H1 (cell line): ENCODE data around the gene CA10. TPM values are rescaled to one million over a fixed set of nuclear protein-coding genes. Genes with fewer than 3 reads are reported as not detected.

Experiments
- CTCF ChIA-PET: fragments of 300-600 bp; sonication (Branson Sonifier 250); formaldehyde crosslinking; loops from one replicate; lab custom pipeline; 2021; ENCODE audit not compliant: partially characterized antibody; lab: Charles Lee
- POLR2A ChIA-PET: fragments of 300-600 bp; sonication (Branson Sonifier 250); formaldehyde crosslinking; loops from one replicate; lab custom pipeline; 2021; ENCODE audit warnings: inconsistent platforms; ENCODE audit not compliant: partially characterized antibody; lab: Charles Lee
- DNase-seq, 2 experiments: peaks; one replicate each; pipeline versions ENCODE4 v3.0.0 to v3.0.0-alpha.2; 2010 to 2022; ENCODE audit warnings: low spot score in 2 of 2, low read depth in 1 of 2, mixed read lengths in 1 of 2
- FAIRE-seq: peaks from 2 replicates; lab custom pipeline; 2011; peaks lifted over from hg19 to GRCh38; lab: Jason Lieb, UNC
- H2AFZ ChIP-seq: 2 replicates; pipeline ENCODE4 v1.8.1; 2012; ENCODE audit warnings: low read length, inconsistent platforms
- H2AK5ac ChIP-seq: 2 replicates; pipeline ENCODE4 v1.6.1; 2013; ENCODE audit warnings: low read depth, low read length
- H2BK120ac ChIP-seq: replicated peaks from 2 replicates; pipeline ENCODE3; 2013; ENCODE audit warnings: low read depth, low read length, inconsistent platforms
- H2BK12ac ChIP-seq: 2 replicates; pipeline ENCODE4 v1.6.1; 2013; ENCODE audit warnings: low read depth, low read length
- H2BK15ac ChIP-seq: 2 replicates; pipeline ENCODE4 v1.6.1; 2013; ENCODE audit warnings: low read length
- H2BK20ac ChIP-seq: 2 replicates; pipeline ENCODE4 v1.6.1; 2013; ENCODE audit warnings: low read length
- H2BK5ac ChIP-seq: 2 replicates; pipeline ENCODE4 v1.6.1; 2013; ENCODE audit warnings: low read depth, low read length
- H3K14ac ChIP-seq: 2 replicates; pipeline ENCODE4 v1.6.1; 2013; ENCODE audit warnings: inconsistent platforms; ENCODE audit not compliant: insufficient read length
- H3K18ac ChIP-seq: 2 replicates; pipeline ENCODE4 v1.6.1; 2013; ENCODE audit warnings: low read length; ENCODE audit errors: extremely low read depth
- H3K23ac ChIP-seq: 2 replicates; pipeline ENCODE4 v1.6.1; 2013; ENCODE audit warnings: inconsistent platforms; ENCODE audit not compliant: insufficient read length
- H3K23me2 ChIP-seq: 2 replicates; pipeline ENCODE4 v1.6.1; 2013; ENCODE audit warnings: low read depth, low read length
- H3K27ac ChIP-seq: 2 replicates; pipeline ENCODE4 v1.6.1; 2011; ENCODE audit warnings: low read depth, low read length, inconsistent platforms
- H3K27me3 ChIP-seq, 4 experiments: replicated peaks in 1 of 4; 1 replicate in 1 of 4; 2 replicates in 3 of 4; pipeline versions ENCODE4 v1.6.1 to v1.8.1; 2011 to 2013; ENCODE audit warnings: low read length in 3 of 4, mild to moderate bottlenecking in 3 of 4, inconsistent platforms in 2 of 4, mixed read lengths in 2 of 4, moderate library complexity in 1 of 4; ENCODE audit not compliant: control insufficient read depth in 3 of 4, insufficient read depth in 3 of 4; ENCODE audit errors: extremely low read depth in 1 of 4
- H3K36me3 ChIP-seq, 4 experiments: 2 replicates each; pipeline versions ENCODE4 v1.6.1 to v1.8.1; 2011 to 2013; ENCODE audit warnings: mild to moderate bottlenecking in 4 of 4, low read length in 3 of 4, moderate library complexity in 2 of 4, control low read depth in 1 of 4, inconsistent platforms in 1 of 4; ENCODE audit not compliant: insufficient read depth in 4 of 4, control insufficient read depth in 2 of 4
- H3K4ac ChIP-seq: replicated peaks from 2 replicates; pipeline ENCODE3; 2013; ENCODE audit warnings: low read length, low read depth, mixed read lengths, inconsistent platforms; ENCODE audit not compliant: insufficient read length
- H3K4me1 ChIP-seq, 4 experiments: replicated peaks in 1 of 4; 1 replicate in 1 of 4; 2 replicates in 3 of 4; pipeline versions ENCODE4 v1.6.1 to v1.8.1; 2011 to 2013; ENCODE audit warnings: low read length in 3 of 4, inconsistent platforms in 2 of 4, mixed read lengths in 1 of 4; ENCODE audit not compliant: insufficient read depth in 4 of 4, control insufficient read depth in 3 of 4
- H3K4me2 ChIP-seq, 2 experiments: 2 replicates each; pipeline versions ENCODE4 v1.6.1 to v1.8.1; 2011 to 2013; ENCODE audit warnings: low read depth in 2 of 2, low read length in 2 of 2, control low read depth in 1 of 2, inconsistent platforms in 1 of 2, mild to moderate bottlenecking in 1 of 2; ENCODE audit not compliant: insufficient read depth in 1 of 2
- H3K4me3 ChIP-seq, 4 experiments: fragments of 200-600, 300-600 bp in 1 of 4; sonication (generic), shearing (Covaris generic), sonication (Bioruptor Twin) in 1 of 4; 2 replicates each; pipeline versions ENCODE4 v1.5.1 to v1.8.1; 2011 to 2016; ENCODE audit warnings: low read length in 4 of 4, low read depth in 3 of 4, control low read depth in 2 of 4, inconsistent platforms in 2 of 4, mild to moderate bottlenecking in 2 of 4, mixed read lengths in 1 of 4, moderate library complexity in 1 of 4; ENCODE audit not compliant: insufficient read depth in 2 of 4; ENCODE audit errors: extremely low read depth in 1 of 4
- H3K56ac ChIP-seq: replicated peaks from 2 replicates; pipeline ENCODE3; 2013; ENCODE audit warnings: low read depth, mild to moderate bottlenecking, mixed read lengths, low read length, inconsistent platforms; ENCODE audit not compliant: insufficient read length
- H3K79me1 ChIP-seq: 2 replicates; pipeline ENCODE4 v1.6.1; 2013; ENCODE audit warnings: low read depth, low read length, control low read depth
- H3K79me2 ChIP-seq, 2 experiments: 2 replicates each; pipeline versions ENCODE4 v1.6.1 to v1.8.1; 2012 to 2013; ENCODE audit warnings: low read length in 2 of 2, mild to moderate bottlenecking in 2 of 2, inconsistent platforms in 1 of 2; ENCODE audit not compliant: insufficient read depth in 2 of 2, control insufficient read depth in 1 of 2
- H3K9ac ChIP-seq, 4 experiments: replicated peaks in 1 of 4; 1 replicate in 1 of 4; 2 replicates in 3 of 4; pipeline versions ENCODE4 v1.6.1 to v1.8.1; 2011 to 2013; ENCODE audit warnings: low read depth in 3 of 4, low read length in 3 of 4, control low read depth in 2 of 4, mild to moderate bottlenecking in 2 of 4, moderate library complexity in 2 of 4, inconsistent platforms in 1 of 4; ENCODE audit errors: extremely low read depth in 1 of 4
- H3K9me3 ChIP-seq, 2 experiments: 2 replicates each; pipeline versions ENCODE4 v1.6.1 to v1.8.1; 2012 to 2013; ENCODE audit warnings: mild to moderate bottlenecking in 2 of 2, moderate library complexity in 2 of 2, control low read depth in 1 of 2, inconsistent platforms in 1 of 2, low read depth in 1 of 2, low read length in 1 of 2, mixed read lengths in 1 of 2; ENCODE audit not compliant: insufficient read depth in 2 of 2
- H4K20me1 ChIP-seq, 2 experiments: replicated peaks in 1 of 2; 2 replicates each; pipeline versions ENCODE3 to v1.8.1; 2011 to 2013; ENCODE audit warnings: inconsistent platforms in 2 of 2, low read length in 2 of 2, mild to moderate bottlenecking in 1 of 2; ENCODE audit not compliant: insufficient read depth in 2 of 2, control insufficient read depth in 1 of 2
- H4K5ac ChIP-seq: 2 replicates; pipeline ENCODE4 v1.6.1; 2013; ENCODE audit warnings: low read length, low read depth, mixed read lengths, inconsistent platforms; ENCODE audit not compliant: insufficient read length
- H4K8ac ChIP-seq: 2 replicates; pipeline ENCODE4 v1.8.0; 2013; ENCODE audit warnings: mild to moderate bottlenecking, moderate library complexity, low read length, inconsistent platforms; ENCODE audit not compliant: insufficient read depth; ENCODE audit errors: extremely low read depth
- H4K91ac ChIP-seq: replicated peaks from 2 replicates; pipeline ENCODE3; 2013; ENCODE audit warnings: low read length, mixed read lengths, inconsistent platforms; ENCODE audit not compliant: insufficient read length
- ASH2L ChIP-seq: fragments of 200-600, 300-600 bp; sonication (generic); IDR thresholded peaks from one replicate; pipeline ENCODE4 v1.7.1; 2017; ENCODE audit warnings: low read length
- BACH1 ChIP-seq: IDR thresholded peaks from 2 replicates; pipeline ENCODE4 v1.6.1; 2012; ENCODE audit warnings: low read length, improper control_type of control experiment
- CBX8 ChIP-seq: fragments of 300-800, 300-1000 bp; sonication (generic); IDR thresholded peaks from 2 replicates; pipeline ENCODE4 v1.7.1; 2016; ENCODE audit warnings: low read depth, low read length, borderline replicate concordance
- CEBPB ChIP-seq: IDR thresholded peaks from 2 replicates; pipeline ENCODE4 v1.6.1; 2012; ENCODE audit warnings: low read depth, low read length
- FOSL1 ChIP-seq: IDR thresholded peaks from 2 replicates; pipeline ENCODE4 v1.6.1; 2011; ENCODE audit warnings: mild to moderate bottlenecking, low read depth, low read length, moderate library complexity; ENCODE audit not compliant: insufficient read depth
- GABPA ChIP-seq: IDR thresholded peaks from 2 replicates; pipeline ENCODE4 v1.6.1; 2011; ENCODE audit warnings: mild to moderate bottlenecking, low read length, moderate library complexity, borderline replicate concordance; ENCODE audit not compliant: insufficient read depth
- HDAC2 ChIP-seq, 2 experiments: fragments of 300-600 bp in 1 of 2; sonication (generic) in 1 of 2; IDR thresholded peaks; 2 replicates each; pipeline ENCODE4 v1.6.1; 2011 to 2012; ENCODE audit warnings: low read depth in 2 of 2, low read length in 2 of 2, mild to moderate bottlenecking in 2 of 2, moderate library complexity in 2 of 2, borderline replicate concordance in 1 of 2, inconsistent platforms in 1 of 2
- HDAC6 ChIP-seq: IDR thresholded peaks from one replicate; pipeline ENCODE4 v1.7.1; 2012; ENCODE audit warnings: low read depth, mild to moderate bottlenecking, inconsistent platforms, low read length, moderate library complexity
- KDM5A ChIP-seq: fragments of 200-600 bp; IDR thresholded peaks from 2 replicates; pipeline ENCODE4 v1.7.1; 2012; ENCODE audit warnings: mild to moderate bottlenecking, low read length, inconsistent platforms, mixed read lengths
- MAFK ChIP-seq: IDR thresholded peaks from 2 replicates; pipeline ENCODE4 v1.6.1; 2012; ENCODE audit warnings: low read depth, mild to moderate bottlenecking, improper control_type of control experiment, low read length
- RNF2 ChIP-seq: fragments of 200-900, 300-1000 bp; sonication (generic); IDR thresholded peaks from 2 replicates; pipeline ENCODE4 v1.7.1; 2016; ENCODE audit warnings: borderline replicate concordance, low read depth, mild to moderate bottlenecking, antibody characterized with exemption, low read length; ENCODE audit not compliant: poor library complexity, severe bottlenecking; ENCODE audit errors: missing control alignments
- SIRT6 ChIP-seq: IDR thresholded peaks from one replicate; pipeline ENCODE4 v1.7.1; 2012; ENCODE audit warnings: low read length, inconsistent platforms
- SP2 ChIP-seq: IDR thresholded peaks from 2 replicates; pipeline ENCODE4 v1.6.1; 2012; ENCODE audit warnings: mild to moderate bottlenecking, low read length, inconsistent platforms
- SRF ChIP-seq: IDR thresholded peaks from 2 replicates; pipeline ENCODE4 v1.6.1; 2011; ENCODE audit warnings: mild to moderate bottlenecking, low read depth, low read length, moderate library complexity
- TBP ChIP-seq: IDR thresholded peaks from 2 replicates; pipeline ENCODE4 v1.6.1; 2011; ENCODE audit warnings: low read depth, low read length, improper control_type of control experiment
- YY1 ChIP-seq: IDR thresholded peaks from 2 replicates; pipeline ENCODE4 v1.6.1; 2011; ENCODE audit warnings: low read depth, mild to moderate bottlenecking, low read length
- polyA plus RNA-seq, 7 experiments: library from polyadenylated mRNA; depleted of rRNA in 3 of 7; stranded (reverse) in 5 of 7; unstranded in 2 of 7; fragments of >200 nt in 5 of 7; fragments of 200-250 nt in 2 of 7; gene quantifications; 1 replicate in 5 of 7; 2 replicates in 1 of 7; 4 replicates in 1 of 7; pipeline versions ENCODE4 v1.2.1 to v1.2.3, GENCODE V29; 2011 to 2013; ENCODE audit warnings: missing spikeins in 2 of 7, mixed read lengths in 2 of 7
- total RNA-seq: library from RNA; stranded (reverse); fragmentation: NEBNext Ultra II Directional; extraction: Animal tissue kit (Norgen Biotek cat#: 25700); gene quantifications from 2 replicates; pipeline ENCODE4 v1.2.1, GENCODE V29; 2021

CA10 gene
- total and polyA plus RNA-seq, 2 of the 8 experiments (the other 6 are each of a cell fraction or from before 2014, with no cell fraction given) = 0.60 to 0.63 TPM

- no peak overlapping the region for H4K8ac ChIP-seq
- ChIA-PET POLR2A (interaction anchor here (0.5 to 0.7 kb wide), 2 partner anchors 11 to 115 kb away, joined by 3 read pairs; no protein-coding TSS in a partner anchor), CTCF (interaction anchor here (1.4 kb wide), 1 partner anchor 49 kb away, joined by 4 read pairs; no protein-coding TSS in a partner anchor)
- H3K27me3 ChIP-seq = no peaks in the 10 kb centered on the region
- no peak for DNase-seq
- H3K9me3 ChIP-seq = no peaks in the 10 kb centered on the region; a peak in 1 of 4 replicates
- H2AFZ ChIP-seq = no peak overlapping the region
- H3K27ac ChIP-seq = no peak overlapping the region
- no peak overlapping the region for H2BK15ac ChIP-seq
- no peak overlapping the region for H3K4me2 ChIP-seq
- H4K91ac ChIP-seq = no peak overlapping the region
- H4K20me1 ChIP-seq = no peaks in the 10 kb centered on the region
- H3K23ac ChIP-seq = no peak overlapping the region
- no peak for FAIRE-seq
- no peak overlapping the region for H3K4me3 ChIP-seq
- H3K79me2 ChIP-seq = no peaks in the 10 kb centered on the region
- no peaks in the 10 kb centered on the region for H3K36me3 ChIP-seq
- H2AK5ac ChIP-seq = no peak overlapping the region
- no peaks in the 10 kb centered on the region for H3K79me1 ChIP-seq
- no peak overlapping the region for H2BK5ac ChIP-seq
- no peaks in the 10 kb centered on the region for H3K23me2 ChIP-seq
- no peak overlapping the region for H3K9ac ChIP-seq
- no peak overlapping the region for H4K5ac ChIP-seq
- no peak overlapping the region for H3K56ac ChIP-seq
- H3K4me1 ChIP-seq = peaks cover 0 to 2% (median 0%) of the 10 kb centered on the region in 4 experiments; a peak in 1 of 7 replicates
- no peak overlapping the region for H2BK120ac ChIP-seq
- no peak overlapping the region for H3K18ac ChIP-seq
- H2BK20ac ChIP-seq = no peak overlapping the region
- H3K4ac ChIP-seq = no peak overlapping the region
- no peak overlapping the region for H3K14ac ChIP-seq
- no peak overlapping the region for H2BK12ac ChIP-seq
- TF ChIP-seq HDAC2 (IDR thresholded peaks at IDR 0.05; ENCODE audit: borderline replicate concordance in 1 of 2, low read depth in 2 of 2, low read length in 2 of 2) (no peak), YY1 (no peak), SIRT6 (no peak), BACH1 (no peak), CBX8 (no peak), SP2 (no peak), GABPA (no peak), HDAC6 (no peak), RNF2 (no peak), MAFK (no peak), FOSL1 (no peak), TBP (no peak), SRF (no peak), ASH2L (no peak), CEBPB (no peak), KDM5A (no peak)
These were observed 344.0 kb downstream of the CA10 start for GRCh38 chr17:51814521-51814920.
